ENCODE data around the gene MDP1.
"Not testable (repeated sequence)": the region's sequence is repeated elsewhere in the genome, so short reads cannot be mapped to it uniquely, and the experiment has no call there.

MDP1 gene

DNA sequence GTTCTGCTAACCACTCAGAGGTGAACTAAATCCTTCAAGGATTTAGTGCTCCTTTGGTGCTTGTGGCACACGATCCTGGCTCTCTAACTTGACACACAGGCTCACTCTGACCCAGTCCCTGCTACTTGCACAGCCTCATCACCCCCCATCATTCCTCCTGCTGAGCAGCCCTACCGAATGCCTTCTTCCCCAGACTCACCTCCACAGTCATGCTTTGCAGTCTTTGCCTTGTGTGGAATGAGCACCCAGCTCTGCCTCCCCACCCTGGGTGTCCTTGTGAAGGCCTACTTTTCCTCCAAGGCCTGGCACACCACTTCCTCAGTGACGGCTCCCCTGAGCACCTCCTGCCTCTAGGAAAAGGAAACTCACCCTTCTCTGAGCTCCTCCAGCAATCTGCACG lies 34.5 kb upstream of the MDP1 start:
- DNase-seq (ENCODE audit: low read depth): no peak

DNA sequence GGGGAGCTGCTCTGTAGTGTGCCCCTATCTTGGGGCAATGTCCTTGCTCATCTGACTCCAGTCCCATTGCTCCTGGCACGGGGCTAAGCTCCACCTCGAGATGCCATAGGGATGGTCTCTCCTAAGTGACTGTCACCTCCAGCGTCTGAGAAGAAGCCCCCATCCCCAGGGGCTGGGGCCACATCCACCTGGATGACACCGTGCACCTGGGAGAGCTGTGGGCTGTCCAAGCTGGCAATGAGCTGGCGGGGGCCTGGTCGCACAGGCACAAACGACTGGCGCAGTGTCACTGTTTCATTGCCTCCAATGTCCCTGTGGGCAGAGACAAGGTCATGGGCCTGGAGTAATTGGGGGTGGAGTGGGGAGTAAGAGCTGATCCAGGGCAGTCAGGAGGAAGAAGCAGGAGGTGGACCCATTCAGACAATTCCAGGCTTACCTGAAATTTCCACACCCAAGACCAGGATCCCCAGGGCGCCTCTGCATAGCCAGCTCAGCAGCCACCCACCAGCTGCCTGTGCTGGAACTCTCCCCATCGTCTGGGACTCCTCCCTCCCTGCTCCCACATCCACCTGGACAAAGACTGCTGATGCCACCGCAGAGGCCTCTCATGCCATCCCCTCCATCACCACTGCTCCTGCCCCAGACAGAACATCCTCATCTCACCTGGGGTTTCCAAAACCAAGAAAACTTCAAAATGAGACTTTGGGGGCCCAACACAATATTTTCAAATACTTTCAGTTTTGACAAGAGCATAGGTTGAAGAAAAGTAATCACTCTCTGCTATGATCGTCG lies 33.6 kb upstream of the MDP1 start:
- DNase-seq (ENCODE audit: low read depth): no peak

DNA sequence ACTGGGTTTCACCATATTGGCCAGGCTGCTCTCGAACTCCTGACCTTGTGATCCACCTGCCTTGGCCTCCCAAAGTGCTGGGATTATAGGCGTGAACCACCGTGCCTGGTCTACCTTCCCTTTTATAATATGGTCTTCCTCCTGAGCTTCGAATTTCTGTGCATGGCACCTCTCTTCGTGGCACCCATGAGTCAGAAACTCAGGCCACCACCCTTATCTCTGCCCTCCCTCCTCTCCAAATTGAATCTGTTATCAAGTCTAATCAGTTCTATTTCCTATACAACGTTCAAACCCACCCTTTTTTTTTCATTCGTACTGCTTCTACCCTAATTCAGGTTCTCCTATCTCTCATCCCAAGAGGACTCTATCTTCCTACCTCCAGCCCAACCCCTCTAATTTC lies 31.6 kb upstream of the MDP1 start:
- no peak for DNase-seq (ENCODE audit: low read depth)

DNA sequence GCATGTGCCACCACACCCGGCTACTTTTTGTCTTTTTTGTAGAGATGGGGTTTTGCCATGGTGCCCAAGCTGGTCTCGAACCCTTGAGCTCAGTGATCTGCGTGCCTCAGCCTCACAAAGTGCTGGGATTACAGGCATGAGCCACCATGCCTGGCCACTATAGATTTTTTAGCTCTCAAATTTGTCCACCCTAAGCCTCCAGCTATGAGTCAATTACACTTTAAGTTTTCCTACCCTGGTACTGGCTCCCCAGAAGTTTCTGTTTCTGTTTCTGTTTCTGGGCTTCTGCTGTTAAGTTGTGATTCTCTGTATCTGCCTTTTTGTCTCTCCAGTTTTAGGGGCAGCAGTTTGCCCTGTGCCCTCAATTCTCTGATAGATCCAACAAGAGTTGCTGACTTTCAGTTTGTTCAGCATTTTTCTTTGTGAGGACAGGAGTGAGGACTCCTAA lies 30.9 kb upstream of the MDP1 start:
- DNase-seq (ENCODE audit: low read depth): no peak

DNA sequence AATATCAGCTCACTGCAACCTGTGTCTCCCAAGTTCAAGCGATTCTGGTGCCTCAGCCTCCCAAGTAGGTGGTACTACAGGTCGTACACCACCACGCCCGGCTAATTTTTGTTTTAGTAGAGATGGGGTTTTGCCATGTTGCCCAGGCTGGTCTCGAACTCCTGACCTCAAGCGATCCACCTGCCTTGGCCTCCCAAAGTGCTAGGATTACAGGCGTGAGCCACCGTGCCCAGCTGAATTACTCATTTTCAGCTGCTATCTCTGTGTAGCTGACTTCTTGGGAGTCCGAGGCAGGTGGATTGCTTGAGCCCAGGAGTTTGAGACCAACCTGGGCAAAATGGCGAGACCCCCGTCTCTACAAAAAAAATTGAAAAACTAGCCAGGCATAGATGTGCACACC lies 29.5 kb upstream of the MDP1 start:
- not testable (repeated sequence) for DNase-seq (ENCODE audit: low read depth)

DNA sequence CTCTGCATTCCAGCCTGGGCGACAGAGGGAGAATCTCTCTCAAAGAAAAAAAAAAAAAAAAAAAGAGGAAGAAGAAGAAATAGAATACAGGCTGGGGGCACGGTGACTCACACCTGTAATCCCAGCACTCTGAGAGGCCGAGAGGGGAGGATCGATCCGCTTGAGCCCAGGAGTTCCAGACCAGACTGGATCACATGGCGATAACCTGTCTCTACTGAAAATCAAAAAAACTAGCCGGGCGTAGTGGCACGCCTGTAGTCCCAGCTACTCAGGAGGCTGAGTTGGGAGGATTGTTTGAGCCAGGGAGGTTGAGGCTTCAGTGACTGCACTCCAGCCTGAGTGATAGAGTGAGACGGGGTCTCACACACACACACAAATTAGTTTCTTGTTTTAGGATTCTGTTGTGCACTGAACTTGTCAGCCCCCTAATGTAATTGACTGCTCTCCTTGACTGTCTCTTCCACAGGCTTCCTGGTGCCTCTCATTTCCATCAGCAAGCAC lies 27.5 kb upstream of the MDP1 start:
- DNase-seq (ENCODE audit: low read depth): no peak

DNA sequence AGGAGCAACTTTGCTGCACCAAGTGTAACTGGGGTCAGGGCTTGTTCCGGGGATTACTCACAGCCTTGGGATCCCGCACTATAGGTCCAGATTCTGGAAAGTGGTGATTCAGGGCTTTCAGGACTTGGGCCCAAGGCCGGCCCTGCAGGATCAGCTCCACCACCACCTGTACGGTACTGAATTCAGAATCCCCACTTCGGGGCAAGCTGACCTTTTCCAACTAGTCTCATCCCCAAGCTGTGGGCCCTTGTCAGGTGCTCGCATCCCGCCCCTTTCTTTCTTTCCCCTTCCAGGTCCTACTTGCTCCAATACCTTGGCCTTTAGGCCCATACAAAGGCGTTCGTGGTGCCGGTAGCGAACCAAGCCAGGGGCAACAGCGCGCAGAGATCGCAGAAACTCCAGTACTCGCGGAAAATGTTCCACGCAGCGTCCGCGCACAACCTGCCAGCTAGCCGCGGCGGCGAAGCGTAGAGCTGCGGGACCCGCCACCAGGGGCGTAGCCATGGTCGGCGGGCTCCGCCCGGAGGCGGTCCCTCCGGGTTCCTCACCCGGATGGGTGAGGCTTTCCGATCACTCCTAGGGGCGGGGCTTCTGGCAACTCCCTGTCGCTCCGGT lies 26.1 kb upstream of the MDP1 start:
- peak; percentile 90 for DNase-seq (ENCODE audit: low read depth)

DNA sequence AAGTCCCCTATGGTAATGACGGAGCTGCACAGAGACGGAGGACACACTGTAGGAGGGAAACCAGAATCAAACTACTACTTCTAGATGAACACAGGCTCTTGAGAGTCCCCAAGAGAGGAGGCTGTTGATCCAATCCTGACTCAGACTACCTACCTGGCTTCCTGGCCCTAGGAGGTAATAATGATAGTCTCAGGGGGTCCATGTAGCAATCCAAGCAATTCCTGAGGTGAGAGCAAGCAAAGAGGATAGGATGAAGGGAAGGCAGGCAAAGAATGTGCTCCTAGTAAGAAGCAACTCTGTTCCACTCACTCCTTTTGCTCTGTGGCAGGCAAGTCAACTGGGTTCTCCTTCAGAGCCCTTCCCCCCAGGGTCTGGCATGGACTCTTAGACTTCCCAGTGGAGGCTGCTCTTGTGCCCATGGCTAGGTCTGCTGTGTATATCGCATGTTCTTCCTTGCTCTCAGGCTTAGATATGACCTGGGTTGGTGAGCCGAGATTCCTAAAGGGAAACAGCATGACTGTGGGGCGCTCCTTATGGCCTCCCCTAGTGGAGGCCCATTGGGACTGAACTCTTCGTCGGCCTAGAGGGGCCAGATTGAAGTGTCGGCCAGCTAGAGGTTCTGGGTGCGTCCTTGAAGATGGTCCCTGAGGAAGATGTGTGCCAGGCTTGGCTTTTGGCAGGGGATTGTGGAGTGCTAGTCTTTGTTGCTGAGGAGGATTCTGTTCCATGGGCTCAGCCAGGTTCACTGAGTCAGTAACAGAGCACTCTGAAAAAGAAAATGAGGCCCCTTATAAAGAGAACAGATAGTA lies 24.4 kb upstream of the MDP1 start:
- DNase-seq (ENCODE audit: low read depth): no peak

DNA sequence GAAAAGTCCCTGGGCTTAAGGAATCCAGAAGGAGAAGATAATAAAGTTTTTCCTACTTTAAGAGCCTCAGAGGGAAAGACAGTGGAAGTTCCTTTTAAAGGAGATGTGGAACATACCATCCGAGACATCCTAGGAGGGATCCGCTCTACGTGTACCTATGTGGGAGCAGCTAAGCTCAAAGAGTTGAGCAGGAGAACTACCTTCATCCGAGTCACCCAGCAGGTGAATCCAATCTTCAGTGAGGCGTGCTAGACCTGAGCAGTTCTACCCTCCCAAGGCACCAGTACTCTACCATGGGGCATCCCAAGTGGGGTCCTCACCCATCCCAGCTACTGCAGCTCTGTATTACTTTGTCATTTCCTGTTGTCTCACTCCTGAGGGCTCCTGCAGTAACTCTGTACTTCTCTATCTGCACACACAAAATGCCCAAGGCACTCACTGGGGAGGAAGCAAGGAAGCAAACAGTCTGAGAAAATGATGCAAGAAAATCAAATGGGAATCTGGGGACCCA lies 22.7 kb upstream of the MDP1 start:
- DNase-seq (ENCODE audit: low read depth): no peak

DNA sequence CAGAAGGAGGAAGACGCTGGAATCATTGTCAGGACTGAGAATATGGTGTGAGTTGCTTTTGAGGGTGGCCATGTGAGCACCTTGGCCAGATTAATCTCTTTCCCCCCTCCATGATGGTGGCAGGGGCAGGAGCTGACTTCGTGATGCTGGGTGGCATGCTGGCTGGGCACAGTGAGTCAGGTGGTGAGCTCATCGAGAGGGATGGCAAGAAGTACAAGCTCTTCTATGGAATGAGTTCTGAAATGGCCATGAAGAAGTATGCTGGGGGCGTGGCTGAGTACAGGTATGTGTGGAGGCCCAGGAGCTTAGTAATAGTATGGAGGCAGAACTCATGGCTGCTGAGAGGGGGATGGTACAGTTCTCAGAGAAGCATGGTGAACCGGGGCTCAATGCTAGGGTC lies 22.3 kb upstream of the MDP1 start:
- no peak for DNase-seq (ENCODE audit: low read depth)

DNA sequence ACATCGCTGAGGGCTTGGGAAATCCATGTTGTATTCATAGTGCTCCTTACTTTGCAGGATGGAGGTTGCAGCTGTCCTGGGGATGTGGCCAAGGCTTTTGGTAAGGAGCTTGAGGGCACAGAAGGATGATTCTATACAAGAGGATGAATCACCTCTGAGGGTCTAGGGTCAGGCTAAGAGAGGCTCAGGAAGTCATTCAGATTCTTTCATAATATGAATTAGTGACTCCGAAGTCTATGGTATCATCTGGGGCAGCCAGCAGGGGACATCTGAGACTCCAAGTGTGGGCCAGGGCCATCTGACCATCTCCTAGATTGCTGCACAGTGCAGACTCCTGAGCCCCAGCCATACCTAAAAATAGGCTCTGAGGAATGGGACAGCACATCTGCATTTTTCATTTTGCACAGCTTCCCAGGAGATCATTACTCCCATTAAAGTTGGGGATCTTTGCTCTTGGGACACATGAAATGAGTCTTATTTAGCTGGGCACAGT lies 21.6 kb upstream of the MDP1 start:
- no peak for DNase-seq (ENCODE audit: low read depth)

DNA sequence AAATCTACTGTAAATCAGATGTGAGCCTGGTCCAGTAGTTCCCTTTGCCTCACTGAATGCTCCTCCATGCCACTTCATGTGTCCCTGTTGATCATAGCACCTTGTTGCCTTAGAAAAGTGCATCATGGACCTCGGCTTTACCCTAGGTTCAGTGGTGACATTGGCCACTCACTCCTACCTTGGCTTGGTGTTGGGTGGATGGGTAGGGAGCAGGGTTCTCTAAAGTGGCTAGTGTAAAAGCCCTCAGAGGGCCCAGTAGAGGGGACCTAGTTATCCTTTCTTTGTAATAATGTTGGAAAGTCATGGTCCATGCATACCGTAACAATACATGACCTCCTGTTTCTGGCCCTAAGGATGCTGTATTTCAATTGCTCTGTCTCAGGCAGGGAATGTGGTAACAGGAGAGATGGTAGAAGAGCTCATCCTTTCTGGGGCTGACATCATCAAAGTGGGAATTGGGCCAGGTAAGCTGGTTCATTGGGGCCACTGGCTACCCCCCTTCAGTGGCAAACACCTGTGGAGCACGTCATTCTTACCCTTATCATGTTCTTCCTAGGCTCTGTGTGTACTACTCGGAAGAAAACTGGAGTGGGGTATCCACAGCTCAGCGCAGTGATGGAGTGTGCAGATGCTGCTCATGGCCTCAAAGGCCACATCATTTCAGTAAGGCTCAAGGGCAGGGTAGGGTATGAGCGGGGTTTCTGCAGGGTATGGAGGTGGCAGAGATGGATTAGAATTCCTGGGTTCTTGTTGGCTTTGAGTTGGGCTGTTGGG lies 21.0 kb upstream of the MDP1 start:
- no peak for DNase-seq (ENCODE audit: low read depth)

DNA sequence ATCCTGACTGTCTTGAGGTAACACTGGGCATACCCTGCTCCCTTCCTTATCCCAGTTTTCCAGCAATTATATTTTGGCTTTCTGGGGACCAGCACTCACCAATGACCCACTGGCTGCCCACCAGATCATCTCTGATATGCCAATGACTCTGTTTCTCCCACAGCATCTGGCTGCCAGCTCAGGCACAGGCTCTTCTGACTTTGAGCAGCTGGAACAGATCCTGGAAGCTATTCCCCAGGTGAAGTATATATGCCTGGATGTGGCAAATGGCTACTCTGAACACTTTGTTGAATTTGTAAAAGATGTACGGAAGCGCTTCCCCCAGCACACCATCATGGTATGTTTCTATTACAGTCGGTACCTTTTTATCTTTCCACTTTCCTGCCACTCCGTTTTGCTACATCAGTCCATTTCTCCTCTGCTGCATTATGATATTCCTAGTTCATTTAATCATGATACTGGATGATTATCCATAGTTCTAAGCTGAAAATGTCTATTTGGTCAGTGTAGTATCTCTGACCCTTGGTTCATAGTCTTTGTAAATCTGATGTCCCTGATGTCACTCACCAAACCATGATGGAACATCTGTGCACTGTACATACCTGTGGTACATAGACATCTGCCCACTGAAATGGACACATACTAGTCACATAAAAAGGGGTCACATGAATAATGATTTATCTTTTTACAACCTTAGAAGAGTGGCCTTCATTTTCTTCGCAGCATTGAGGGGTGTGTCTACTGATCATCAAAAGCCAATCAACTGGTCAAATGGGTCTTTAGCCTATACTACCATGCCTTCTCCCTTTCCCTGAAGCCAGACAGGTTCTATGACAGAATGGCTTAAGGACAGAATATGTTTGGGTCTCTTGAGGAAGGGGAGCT lies 20.2 kb upstream of the MDP1 start:
- no peak for DNase-seq (ENCODE audit: low read depth)

DNA sequence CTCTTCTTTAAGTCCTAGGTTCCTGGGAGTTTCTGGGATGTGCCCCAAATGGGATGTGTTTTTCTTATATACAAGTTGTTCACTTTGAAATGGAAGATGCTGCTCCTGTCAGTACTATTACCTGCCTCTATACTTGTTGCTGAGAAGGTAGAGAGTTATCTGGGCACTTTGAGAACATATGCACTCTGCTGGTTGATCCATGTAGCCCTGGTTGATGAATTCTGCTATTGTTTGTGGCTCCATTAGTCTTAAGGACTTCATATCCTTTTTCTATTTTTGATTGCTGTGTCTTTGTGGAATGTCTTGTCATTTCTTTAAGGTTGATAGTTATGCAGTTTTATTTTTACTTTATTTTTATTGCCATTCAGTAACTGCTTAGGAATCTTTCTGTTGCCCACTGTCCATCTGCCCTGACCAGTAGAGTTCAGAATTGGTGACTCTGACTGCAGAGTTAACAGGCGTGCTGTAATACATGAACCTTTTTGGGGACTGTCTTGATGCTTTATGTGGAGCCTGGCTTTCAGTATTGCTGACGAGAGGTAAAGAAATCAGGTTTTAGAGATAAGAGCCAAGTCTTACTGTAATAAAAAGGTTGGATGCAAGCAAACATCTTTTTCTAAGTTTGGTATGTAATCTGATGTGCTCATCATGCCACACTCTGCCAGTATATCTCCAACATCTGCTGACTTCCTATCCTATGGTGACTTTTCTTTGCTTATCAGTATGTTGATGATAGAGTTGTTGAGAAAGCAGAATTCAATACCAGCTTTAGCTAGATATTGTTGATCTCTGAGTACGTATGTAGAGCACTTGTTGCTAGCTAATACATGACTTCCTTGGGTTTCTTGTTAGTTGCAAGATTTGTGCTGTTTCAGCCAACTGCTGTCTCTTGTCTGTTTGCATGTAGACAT lies 18.5 kb upstream of the MDP1 start:
- DNase-seq (ENCODE audit: low read depth): no peak

DNA sequence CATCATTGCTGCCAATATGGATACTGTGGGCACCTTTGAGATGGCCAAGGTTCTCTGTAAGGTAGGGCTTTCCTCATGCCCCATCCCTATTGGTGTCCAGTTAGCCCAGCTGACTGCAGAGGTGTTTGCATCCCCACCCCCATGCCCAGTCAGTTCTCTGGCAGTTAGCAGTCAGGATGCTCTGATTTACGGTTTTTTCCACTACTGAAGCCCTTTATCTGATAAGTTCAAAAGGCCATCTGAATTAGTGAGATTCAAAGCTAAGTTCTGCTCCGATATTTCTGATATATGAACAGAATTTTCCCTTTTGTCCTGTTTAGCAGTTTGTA lies 17.6 kb upstream of the MDP1 start:
- no peak for DNase-seq (ENCODE audit: low read depth)

DNA sequence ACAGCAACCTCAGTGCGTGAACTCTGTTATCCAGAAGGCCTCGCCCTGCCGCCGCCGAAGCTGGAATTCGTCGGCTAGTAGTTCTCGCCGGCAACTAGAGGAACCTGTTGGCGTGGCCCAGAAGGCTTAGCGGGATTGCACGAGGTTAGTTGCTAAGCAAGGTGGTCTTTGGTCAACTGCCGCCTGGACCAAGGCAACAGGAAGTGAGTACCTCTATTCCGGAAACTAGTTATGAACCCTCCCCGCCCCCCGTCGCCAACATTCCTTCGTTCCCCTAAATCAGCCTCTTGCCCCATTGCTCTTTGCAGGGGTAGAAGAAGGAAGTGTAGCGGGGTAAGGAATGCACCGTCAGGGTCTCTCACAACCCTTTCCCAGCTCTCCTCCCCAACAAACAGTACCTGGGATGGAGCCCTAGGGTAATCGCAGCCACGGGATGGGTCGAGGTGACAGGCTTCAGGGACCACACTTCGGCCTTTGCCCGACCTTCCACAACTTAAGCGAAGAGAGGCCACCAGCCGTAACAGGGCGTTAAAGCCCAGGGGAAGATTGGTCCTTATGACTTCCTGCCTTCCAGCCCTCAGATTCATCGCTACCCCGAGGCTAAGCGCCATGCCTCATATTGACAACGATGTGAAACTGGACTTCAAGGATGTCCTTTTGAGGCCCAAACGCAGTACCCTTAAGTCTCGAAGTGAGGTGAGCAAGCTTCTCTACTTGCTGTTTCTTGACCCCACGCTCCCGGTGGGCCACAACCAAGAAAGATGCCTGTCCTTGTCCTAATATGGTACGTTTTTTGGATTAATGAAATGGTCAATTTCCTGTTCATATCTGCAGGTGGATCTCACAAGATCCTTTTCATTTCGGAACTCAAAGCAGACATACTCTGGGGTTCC lies 17.0 kb upstream of the MDP1 start, which contains the start of gene GMPR2:
GMPR2 (plus strand) TSS at position 285 of the 893 bp plus-strand sequence; CDS start at position 610, 325 bp downstream.
- DNase-seq (ENCODE audit: low read depth): no peak

DNA sequence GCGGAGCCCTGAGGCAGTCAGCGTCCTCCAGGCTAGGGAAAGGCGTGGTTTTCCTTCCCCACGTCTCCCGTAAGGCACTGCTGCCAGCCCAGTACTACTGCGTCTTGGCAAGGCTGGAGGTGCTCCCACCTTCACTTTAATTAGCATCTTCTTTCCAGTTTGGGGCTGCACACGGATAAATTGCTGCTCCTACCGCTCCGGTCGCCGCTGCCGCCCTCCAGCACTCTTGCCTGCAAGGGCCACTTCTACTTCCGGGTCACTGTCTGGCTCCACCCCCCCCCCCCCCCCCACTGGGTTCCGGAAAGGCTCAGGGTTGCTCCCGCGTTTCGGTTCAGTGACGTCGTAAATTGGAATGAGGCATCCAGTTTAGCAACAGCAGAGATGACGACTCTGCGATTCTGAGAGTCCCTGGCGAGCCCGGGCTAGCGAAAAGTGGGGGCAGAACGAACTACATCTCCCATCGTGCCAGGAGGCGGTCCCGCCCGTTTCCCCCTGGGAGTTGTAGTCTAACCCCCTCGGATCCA lies 16.3 kb upstream of the MDP1 start, which contains the start of gene NEDD8:
NEDD8 (minus strand) TSS at position 247 of the 524 bp plus-strand sequence; CDS start at position 147, 100 bp downstream.
- DNase-seq (ENCODE audit: low read depth): peak; percentile 79
